Thoracic aorta (tissue), 2 donors: ENCODE results near the gene TPRN. TPM values are rescaled to one million over a fixed set of nuclear protein-coding genes. Genes with fewer than 3 reads are reported as not detected.

Experiments used
- ATAC-seq: fragments of 150-250 bp; one replicate; pipeline ENCODE4 v1.8.0; 2017; ENCODE audit warnings: low read depth; ENCODE audit not compliant: insufficient number of reproducible peaks, low FRiP score
- DNase-seq: peaks from one replicate; pipeline ENCODE4 v3.0.0-alpha.2; 2020; ENCODE audit warnings: low spot score
- H3K27ac ChIP-seq, 2 donors: fragments of 200-600 bp; sonication (generic); 1 replicate in 1 of 2; 2 replicates in 1 of 2; pipeline ENCODE4 v1.5.1; 2016; ENCODE audit warnings: mild to moderate bottlenecking in 2 of 2, moderate library complexity in 2 of 2
- H3K27me3 ChIP-seq: fragments of 200-600 bp; sonication (generic); replicated peaks from 2 replicates; pipeline ENCODE4 v1.6.0; 2016; ENCODE audit warnings: mild to moderate bottlenecking; ENCODE audit not compliant: insufficient read depth
- H3K36me3 ChIP-seq: fragments of 200-600 bp; sonication (generic); one replicate; pipeline ENCODE4 v1.5.1; 2016
- H3K4me1 ChIP-seq, 2 donors: fragments of 200-600 bp; sonication (generic); 1 replicate in 1 of 2; 2 replicates in 1 of 2; pipeline versions ENCODE4 v1.5.1 to v1.6.0; 2016; ENCODE audit warnings: low read depth in 2 of 2, mild to moderate bottlenecking in 1 of 2; ENCODE audit not compliant: control insufficient read depth in 1 of 2
- H3K4me3 ChIP-seq: fragments of 200-600 bp; sonication (generic); 2 replicates; pipeline ENCODE4 v1.5.1; 2016; ENCODE audit warnings: mild to moderate bottlenecking
- H3K9me3 ChIP-seq: fragments of 200-600 bp; sonication (generic); 2 replicates; pipeline ENCODE4 v1.5.1; 2016
- CTCF ChIP-seq: fragments of 200-600 bp; sonication (generic); IDR thresholded peaks from one replicate; pipeline ENCODE4 v1.5.1; 2019; ENCODE audit warnings: antibody characterized with exemption
- total RNA-seq, 2 donors: library from RNA; depleted of rRNA; stranded (reverse); fragments of >200 nt; gene quantifications; one replicate each; pipeline versions ENCODE4 v1.1.0 to v1.2.3, GENCODE V29; 2016

Gene TPRN
- total RNA-seq, 2 donors from 2014 or later = 4.7 to 5.6 TPM

- H3K27ac ChIP-seq = no peak overlapping the region
- ATAC-seq = no peak
- TF ChIP-seq CTCF = no peak
- H3K4me3 ChIP-seq = no peak overlapping the region
- no peaks in the 10 kb centered on the region for H3K27me3 ChIP-seq
- H3K36me3 ChIP-seq = no peaks in the 10 kb centered on the region
- H3K9me3 ChIP-seq = no peaks in the 10 kb centered on the region
- no peak for DNase-seq
- peaks cover 3 to 20% of the 10 kb centered on the region in 2 donors for H3K4me1 ChIP-seq
Measured at GRCh38 chr9:137234055-137234697, 33.6 kb upstream of the TPRN start.

GRCh38 chr9:137233143-137233980 lies 32.8 kb upstream of the TPRN start:
- no peaks in the 10 kb centered on the region for H3K9me3 ChIP-seq
- no peak for TF ChIP-seq CTCF
- H3K27me3 ChIP-seq = no peaks in the 10 kb centered on the region
- H3K36me3 ChIP-seq = no peaks in the 10 kb centered on the region
- H3K4me3 ChIP-seq = no peak overlapping the region
- ATAC-seq (no peak), DNase-seq (no peak)
- no peak overlapping the region for H3K27ac ChIP-seq
- peaks cover 3 to 12% of the 10 kb centered on the region in 2 donors for H3K4me1 ChIP-seq

DNA sequence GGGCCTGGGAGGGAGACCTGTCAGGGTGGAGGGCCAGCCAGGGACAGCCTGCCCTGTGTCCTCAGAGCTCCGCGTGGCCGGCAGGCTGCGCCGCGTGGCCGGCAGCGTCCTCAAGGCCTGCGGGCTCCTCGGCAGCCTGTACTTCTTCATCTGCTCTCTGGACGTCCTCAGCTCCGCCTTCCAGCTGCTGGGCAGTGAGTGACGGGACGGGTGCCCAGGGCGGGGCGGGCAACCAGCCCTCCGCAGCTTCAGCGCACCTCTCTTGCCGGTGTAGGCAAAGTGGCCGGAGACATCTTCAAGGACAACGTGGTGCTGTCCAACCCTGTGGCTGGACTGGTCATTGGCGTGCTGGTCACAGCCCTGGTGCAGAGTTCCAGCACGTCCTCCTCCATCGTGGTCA lies 32.0 kb upstream of the TPRN start:
- no peaks in the 10 kb centered on the region for H3K27me3 ChIP-seq

GRCh38 chr9:137232101-137232500 lies 31.6 kb upstream of the TPRN start:
- DNase-seq (no peak), ATAC-seq (no peak)
- no peak overlapping the region for H3K27ac ChIP-seq
- H3K36me3 ChIP-seq = no peaks in the 10 kb centered on the region
- H3K4me3 ChIP-seq = no peak overlapping the region
- H3K27me3 ChIP-seq = no peaks in the 10 kb centered on the region
- H3K9me3 ChIP-seq = no peaks in the 10 kb centered on the region
- TF ChIP-seq CTCF = no peak
- H3K4me1 ChIP-seq = peaks cover 3 to 12% of the 10 kb centered on the region in 2 donors

More for the DNA sequence above, 32.0 kb upstream of the TPRN start:
- DNase-seq = no peak
- Histone ChIP-seq H3K27ac (no peak overlapping the region), H3K4me3 (no peak overlapping the region), H3K36me3 (no peaks in the 10 kb centered on the region), H3K9me3 (no peaks in the 10 kb centered on the region), H3K4me1 (peaks cover 3 to 12% of the 10 kb centered on the region in 2 donors)
- no peak for TF ChIP-seq CTCF
- ATAC-seq = no peak

- peaks cover 1 to 7% of the 10 kb centered on the region in 2 donors for H3K4me1 ChIP-seq
- no peaks in the 10 kb centered on the region for H3K9me3 ChIP-seq
- no peak overlapping the region for H3K4me3 ChIP-seq
- H3K36me3 ChIP-seq = no peaks in the 10 kb centered on the region
- ATAC-seq = no peak
- no peaks in the 10 kb centered on the region for H3K27me3 ChIP-seq
- no peak for TF ChIP-seq CTCF
- H3K27ac ChIP-seq = no peak overlapping the region
- DNase-seq = no peak
Measured at GRCh38 chr9:137231372-137232039, 31.0 kb upstream of the TPRN start.
